ENCODE results near the gene SH3PXD2A.
A peak's percentile ranks its signal among the peaks of the same experiment; 100 is the strongest.

SH3PXD2A gene

DNA sequence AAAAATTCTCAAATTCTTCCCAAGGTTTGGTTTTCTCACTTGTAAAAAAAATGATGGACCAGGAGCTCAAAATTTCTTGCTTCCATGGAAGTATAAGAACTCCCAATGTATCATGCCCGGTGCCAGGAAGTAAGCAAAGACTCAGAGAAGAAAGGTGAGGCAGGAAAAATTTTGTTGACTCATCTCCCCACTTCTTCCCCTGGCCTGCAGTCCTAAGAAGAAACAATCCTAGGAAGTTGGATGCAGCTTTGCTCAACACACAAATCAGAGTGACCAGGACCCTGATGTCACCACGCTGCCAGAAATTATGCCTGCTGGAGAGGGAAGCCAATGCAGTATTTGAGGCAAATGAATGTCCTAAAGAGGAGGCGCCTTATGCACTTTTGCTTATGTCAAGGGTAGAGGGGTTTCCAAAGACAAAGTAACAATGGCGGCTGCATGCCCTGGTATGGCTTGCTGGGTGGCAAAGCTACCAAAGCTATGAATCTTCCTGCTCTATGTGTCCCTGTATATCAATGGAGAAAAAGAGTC, 198.2 kb downstream of the SH3PXD2A start:
- H3K4me3 ChIP-seq (replicated peaks in 1 of 2; ENCODE audit: low read depth in 2 of 2, low read length in 2 of 2) = no peak overlapping the region
- peak in 1 of 2 donors; percentile 42 for DNase-seq (ENCODE audit: low read depth in 2 of 2)
- TF ChIP-seq, protein P1, sequence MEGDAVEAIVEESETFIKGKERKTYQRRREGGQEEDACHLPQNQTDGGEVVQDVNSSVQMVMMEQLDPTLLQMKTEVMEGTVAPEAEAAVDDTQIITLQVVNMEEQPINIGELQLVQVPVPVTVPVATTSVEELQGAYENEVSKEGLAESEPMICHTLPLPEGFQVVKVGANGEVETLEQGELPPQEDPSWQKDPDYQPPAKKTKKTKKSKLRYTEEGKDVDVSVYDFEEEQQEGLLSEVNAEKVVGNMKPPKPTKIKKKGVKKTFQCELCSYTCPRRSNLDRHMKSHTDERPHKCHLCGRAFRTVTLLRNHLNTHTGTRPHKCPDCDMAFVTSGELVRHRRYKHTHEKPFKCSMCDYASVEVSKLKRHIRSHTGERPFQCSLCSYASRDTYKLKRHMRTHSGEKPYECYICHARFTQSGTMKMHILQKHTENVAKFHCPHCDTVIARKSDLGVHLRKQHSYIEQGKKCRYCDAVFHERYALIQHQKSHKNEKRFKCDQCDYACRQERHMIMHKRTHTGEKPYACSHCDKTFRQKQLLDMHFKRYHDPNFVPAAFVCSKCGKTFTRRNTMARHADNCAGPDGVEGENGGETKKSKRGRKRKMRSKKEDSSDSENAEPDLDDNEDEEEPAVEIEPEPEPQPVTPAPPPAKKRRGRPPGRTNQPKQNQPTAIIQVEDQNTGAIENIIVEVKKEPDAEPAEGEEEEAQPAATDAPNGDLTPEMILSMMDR (IDR thresholded peaks at IDR 0.05; ENCODE audit: low read depth, low read length) = no peak

DNA sequence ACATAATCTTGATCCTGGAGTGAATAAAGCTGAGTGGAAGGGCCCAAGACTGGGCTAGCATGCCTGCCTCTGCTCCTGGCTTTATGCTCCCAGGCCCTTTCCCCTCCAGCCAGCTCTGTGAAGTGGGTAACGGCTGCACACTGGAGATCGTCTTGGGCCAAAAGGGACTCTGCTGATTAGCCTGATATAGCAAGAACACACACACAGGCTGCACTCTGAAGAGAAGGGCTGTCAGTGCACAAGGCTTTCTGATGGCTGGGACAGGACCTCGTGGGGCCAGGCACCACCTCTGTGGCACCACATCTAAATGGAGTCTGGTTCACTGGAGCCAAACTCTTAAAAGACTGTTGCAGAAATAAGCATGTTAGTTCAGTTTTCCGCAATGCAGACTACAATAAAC, 200.5 kb downstream of the SH3PXD2A start:
- TF ChIP-seq, protein P1 (IDR thresholded peaks at IDR 0.05; ENCODE audit: low read depth, low read length) = no peak
- H3K4me3 ChIP-seq (replicated peaks in 1 of 2; ENCODE audit: low read depth in 2 of 2, low read length in 2 of 2) = no peak overlapping the region
- no peak for DNase-seq (ENCODE audit: low read depth in 2 of 2)

DNA sequence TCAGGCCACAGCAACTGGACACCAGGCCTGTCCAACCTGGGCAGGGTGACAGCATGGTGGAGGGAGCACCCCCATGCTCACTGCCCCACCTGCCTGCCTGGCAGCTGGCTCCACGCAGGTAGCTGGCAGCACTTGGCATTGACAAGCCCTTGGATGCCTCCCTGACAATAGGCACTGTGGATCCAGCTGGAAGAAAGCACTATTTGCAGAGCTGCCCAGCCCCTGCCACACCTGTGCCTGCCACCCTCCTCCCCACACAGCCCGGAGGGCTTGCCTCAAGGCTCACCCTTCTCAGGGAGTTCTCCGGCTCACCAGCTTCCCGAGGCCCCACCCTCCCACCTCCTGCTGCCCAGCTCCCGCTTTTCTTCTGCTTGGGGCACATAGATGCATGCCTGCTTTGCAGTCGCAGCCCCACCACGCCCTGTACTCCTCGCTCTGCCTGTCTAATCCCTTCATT, 201.8 kb downstream of the SH3PXD2A start:
- no peak overlapping the region for H3K4me3 ChIP-seq (replicated peaks in 1 of 2; ENCODE audit: low read depth in 2 of 2, low read length in 2 of 2)
- no peak for DNase-seq (ENCODE audit: low read depth in 2 of 2)
- TF ChIP-seq, protein P1 (IDR thresholded peaks at IDR 0.05; ENCODE audit: low read depth, low read length) = no peak

DNA sequence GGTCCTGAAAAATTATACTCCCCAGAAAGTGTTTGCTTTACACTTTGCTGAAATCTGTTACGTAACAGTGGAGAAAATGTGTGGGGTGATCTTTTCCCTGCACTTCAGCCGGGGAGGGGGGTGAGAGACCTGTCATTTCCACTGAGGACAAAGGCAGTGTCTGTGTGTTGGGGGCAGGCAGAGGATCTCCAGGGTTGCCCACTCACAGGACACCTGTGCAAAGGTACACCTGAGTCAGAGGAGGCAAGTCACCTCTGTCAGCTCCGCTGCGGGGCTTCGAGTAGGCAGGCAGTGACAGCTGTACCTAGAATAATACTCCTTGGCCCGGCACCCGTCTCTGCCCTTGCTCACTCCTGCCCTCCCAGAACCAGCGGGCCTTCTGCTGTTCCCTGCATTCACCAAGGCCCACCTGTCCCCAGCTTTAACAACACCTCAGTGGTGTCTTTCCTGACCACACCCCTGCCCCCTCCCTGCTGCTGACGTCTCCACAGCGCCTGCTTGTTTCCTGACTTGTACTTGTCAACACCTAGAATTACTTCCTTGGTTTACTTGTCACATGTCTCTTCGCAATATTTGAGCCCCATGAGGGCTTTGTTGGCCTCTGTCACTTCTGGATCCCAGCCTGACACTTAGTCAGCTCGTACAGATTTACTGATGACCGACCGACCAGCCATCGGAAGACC, 202.6 kb downstream of the SH3PXD2A start:
- no peak overlapping the region for H3K4me3 ChIP-seq (replicated peaks in 1 of 2; ENCODE audit: low read depth in 2 of 2, low read length in 2 of 2)
- no peak for DNase-seq (ENCODE audit: low read depth in 2 of 2)
- TF ChIP-seq, protein P1 (IDR thresholded peaks at IDR 0.05; ENCODE audit: low read depth, low read length) = no peak

DNA sequence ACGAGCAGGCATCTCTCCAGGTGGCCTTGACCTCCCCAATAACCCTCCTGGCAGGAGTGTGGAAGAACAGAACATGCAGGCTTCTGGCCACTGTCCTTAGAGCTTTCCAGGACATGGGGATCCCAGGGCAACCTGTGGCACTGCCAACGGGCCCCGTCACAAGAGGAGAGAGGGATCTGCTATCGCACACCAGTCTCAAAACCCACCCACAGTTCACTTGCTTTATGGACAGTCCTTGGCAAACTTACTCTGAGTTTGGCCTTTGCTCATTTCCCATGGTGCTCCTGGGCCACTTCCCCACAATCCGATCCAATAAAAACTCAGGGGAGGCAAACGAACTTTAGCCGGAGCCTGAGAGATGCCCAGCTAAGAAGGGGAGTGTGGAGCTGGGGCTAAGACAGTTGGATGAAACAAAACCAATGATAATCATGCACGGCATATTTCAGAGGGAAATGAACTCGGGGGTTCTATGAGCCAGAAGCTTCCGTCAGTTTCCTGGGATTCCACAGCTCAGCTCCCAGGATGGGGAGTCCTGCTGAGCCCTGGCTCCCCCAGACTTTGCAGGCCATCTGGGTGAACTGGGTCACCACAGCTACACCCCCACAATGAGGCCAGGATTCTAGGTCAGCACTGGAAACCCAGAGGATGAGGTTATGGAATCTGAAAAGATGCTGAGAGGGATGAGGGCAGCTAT, 203.4 kb downstream of the SH3PXD2A start:
- DNase-seq (ENCODE audit: low read depth in 2 of 2) = no peak
- TF ChIP-seq, protein P1 (IDR thresholded peaks at IDR 0.05; ENCODE audit: low read depth, low read length) = no peak
- H3K4me3 ChIP-seq (replicated peaks in 1 of 2; ENCODE audit: low read depth in 2 of 2, low read length in 2 of 2) = no peak overlapping the region

DNA sequence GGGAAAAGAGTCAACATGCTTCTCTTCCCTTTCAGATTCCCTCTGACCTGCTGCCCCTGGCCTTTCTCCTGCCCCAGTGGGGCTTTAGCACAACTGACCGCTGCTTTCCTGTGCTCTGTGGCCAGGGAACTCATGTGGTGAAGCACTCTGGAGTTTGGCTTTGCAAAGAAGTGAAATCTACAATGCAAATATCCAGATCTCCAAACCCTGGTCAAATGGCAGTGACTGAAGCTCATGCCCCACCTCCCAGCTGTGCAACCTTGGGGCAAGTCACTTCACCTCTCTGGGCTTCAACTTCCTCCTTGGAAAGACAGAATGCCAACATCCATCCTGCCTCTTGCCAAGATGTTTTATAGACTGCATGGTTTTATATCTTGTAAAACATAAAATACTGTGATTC, 204.0 kb downstream of the SH3PXD2A start:
- no peak for DNase-seq (ENCODE audit: low read depth in 2 of 2)
- no peak overlapping the region for H3K4me3 ChIP-seq (replicated peaks in 1 of 2; ENCODE audit: low read depth in 2 of 2, low read length in 2 of 2)
- TF ChIP-seq, protein P1 (IDR thresholded peaks at IDR 0.05; ENCODE audit: low read depth, low read length) = no peak

Data from cardiac fibroblast (primary cell).